DND-41 (cell line): ENCODE results near the gene NXNL2.

ENCODE experiments used
- EZH2 ChIP-seq: IDR thresholded peaks from 3 replicates; pipeline ENCODE4 v1.6.1; 2012; ENCODE audit warnings: borderline replicate concordance, low read depth, mild to moderate bottlenecking, moderate library complexity, low read length, inconsistent platforms; ENCODE audit not compliant: severe bottlenecking
- TF ChIP-seq, protein P1 (sequence below): IDR thresholded peaks from 2 replicates; pipeline ENCODE4 v1.5.1; 2012; ENCODE audit warnings: borderline replicate concordance, low read length, moderate library complexity, mild to moderate bottlenecking; ENCODE audit not compliant: poor library complexity, severe bottlenecking; ENCODE audit errors: extremely low read depth

- TF ChIP-seq, protein P1, sequence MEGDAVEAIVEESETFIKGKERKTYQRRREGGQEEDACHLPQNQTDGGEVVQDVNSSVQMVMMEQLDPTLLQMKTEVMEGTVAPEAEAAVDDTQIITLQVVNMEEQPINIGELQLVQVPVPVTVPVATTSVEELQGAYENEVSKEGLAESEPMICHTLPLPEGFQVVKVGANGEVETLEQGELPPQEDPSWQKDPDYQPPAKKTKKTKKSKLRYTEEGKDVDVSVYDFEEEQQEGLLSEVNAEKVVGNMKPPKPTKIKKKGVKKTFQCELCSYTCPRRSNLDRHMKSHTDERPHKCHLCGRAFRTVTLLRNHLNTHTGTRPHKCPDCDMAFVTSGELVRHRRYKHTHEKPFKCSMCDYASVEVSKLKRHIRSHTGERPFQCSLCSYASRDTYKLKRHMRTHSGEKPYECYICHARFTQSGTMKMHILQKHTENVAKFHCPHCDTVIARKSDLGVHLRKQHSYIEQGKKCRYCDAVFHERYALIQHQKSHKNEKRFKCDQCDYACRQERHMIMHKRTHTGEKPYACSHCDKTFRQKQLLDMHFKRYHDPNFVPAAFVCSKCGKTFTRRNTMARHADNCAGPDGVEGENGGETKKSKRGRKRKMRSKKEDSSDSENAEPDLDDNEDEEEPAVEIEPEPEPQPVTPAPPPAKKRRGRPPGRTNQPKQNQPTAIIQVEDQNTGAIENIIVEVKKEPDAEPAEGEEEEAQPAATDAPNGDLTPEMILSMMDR = peak; percentile 71
- no peak for TF ChIP-seq EZH2
Observed at GRCh38 chr9:88593537-88594185, 58.7 kb downstream of the NXNL2 start.
